ENCODE measurements around the gene MXI1. TPM values are rescaled to one million over a fixed set of nuclear protein-coding genes. Genes with fewer than 3 reads are reported as not detected.

Gene MXI1
- total RNA-seq, 1 donor from 2014 or later = 23.5 TPM

GRCh38 chr10:110172155-110172554 lies 35.2 kb upstream of the MXI1 start:
- H2AFZ ChIP-seq (replicated peaks) = no peak overlapping the region
- H3K4me1 ChIP-seq = peaks cover 39% of the 10 kb centered on the region
- H3K27ac ChIP-seq = no peak overlapping the region
- Mint-ChIP-seq H3K27ac (no peak overlapping the region), H3K36me3 (no peaks in the 10 kb centered on the region), H3K27me3 (ENCODE audit: insufficient read depth, low read depth) (peaks cover 46% of the 10 kb centered on the region), H3K4me1 (peaks cover 36% of the 10 kb centered on the region), H3K4me3 (no peak overlapping the region), H3K9me3 (no peaks in the 10 kb centered on the region)
- no peaks in the 10 kb centered on the region for H3K36me3 ChIP-seq
- DNase-seq (ENCODE audit: low spot score) = no peak
- no peaks in the 10 kb centered on the region for H3K79me2 ChIP-seq (ENCODE audit: low read depth)
- no peaks in the 10 kb centered on the region for H4K20me1 ChIP-seq (ENCODE audit: low read depth)
- no peak overlapping the region for H3K9ac ChIP-seq
- H3F3A ChIP-seq (ENCODE audit: low read depth) = peaks cover 30% of the 10 kb centered on the region
- H3K4me3 ChIP-seq = no peak overlapping the region
- H3K9me3 ChIP-seq (ENCODE audit: low read depth) = no peaks in the 10 kb centered on the region
- TF ChIP-seq EZH2 (IDR thresholded peaks at IDR 0.05) (no peak), EZH2phosphoT487 (IDR thresholded peaks at IDR 0.05) (no peak), CTCF (IDR thresholded peaks at IDR 0.05) (no peak)
- no peak overlapping the region for H3K4me2 ChIP-seq
- H3K27me3 ChIP-seq = peaks cover 95% of the 10 kb centered on the region

- Histone ChIP-seq H3K27me3 (peaks cover 75% of the 10 kb centered on the region), H3K4me2 (no peak overlapping the region)
Measured at GRCh38 chr10:110174201-110174600, 33.2 kb upstream of the MXI1 start.

GRCh38 chr10:110174816-110175215 lies 32.6 kb upstream of the MXI1 start:
- Histone ChIP-seq H3K27me3 (peaks cover 69% of the 10 kb centered on the region), H3K4me3 (no peak overlapping the region), H3K9ac (no peak overlapping the region), H3K4me1 (peaks cover 21% of the 10 kb centered on the region), H3K4me2 (no peak overlapping the region), H3K79me2 (ENCODE audit: low read depth) (no peaks in the 10 kb centered on the region), H3F3A (ENCODE audit: low read depth) (peaks cover 12% of the 10 kb centered on the region), H3K36me3 (no peaks in the 10 kb centered on the region), H2AFZ (replicated peaks) (no peak overlapping the region), H4K20me1 (ENCODE audit: low read depth) (no peaks in the 10 kb centered on the region), H3K9me3 (ENCODE audit: low read depth) (no peaks in the 10 kb centered on the region), H3K27ac (no peak overlapping the region)
- peaks cover 19% of the 10 kb centered on the region for H3K4me1 Mint-ChIP-seq
- H3K9me3 Mint-ChIP-seq = peaks cover 5% of the 10 kb centered on the region
- no peak for DNase-seq (ENCODE audit: low spot score)
- H3K4me3 Mint-ChIP-seq = no peak overlapping the region
- TF ChIP-seq CTCF (IDR thresholded peaks at IDR 0.05) (no peak), EZH2 (IDR thresholded peaks at IDR 0.05) (no peak), EZH2phosphoT487 (IDR thresholded peaks at IDR 0.05) (no peak)
- H3K27ac Mint-ChIP-seq = no peak overlapping the region
- peaks cover 29% of the 10 kb centered on the region for H3K27me3 Mint-ChIP-seq (ENCODE audit: insufficient read depth, low read depth)
- H3K36me3 Mint-ChIP-seq = no peaks in the 10 kb centered on the region

More at GRCh38 chr10:110174201-110174600, 33.2 kb upstream of the MXI1 start:
- peaks cover 5% of the 10 kb centered on the region for H3K9me3 Mint-ChIP-seq
- H3K9me3 ChIP-seq (ENCODE audit: low read depth) = no peaks in the 10 kb centered on the region
- DNase-seq (ENCODE audit: low spot score) = no peak
- peaks cover 35% of the 10 kb centered on the region for H3K27me3 Mint-ChIP-seq (ENCODE audit: insufficient read depth, low read depth)
- H3K27ac Mint-ChIP-seq = no peak overlapping the region
- H3K4me3 ChIP-seq = no peak overlapping the region
- no peaks in the 10 kb centered on the region for H3K36me3 Mint-ChIP-seq
- no peaks in the 10 kb centered on the region for H3K79me2 ChIP-seq (ENCODE audit: low read depth)
- H3K4me1 ChIP-seq = peaks cover 25% of the 10 kb centered on the region
- H3K27ac ChIP-seq = no peak overlapping the region
- H3K36me3 ChIP-seq = no peaks in the 10 kb centered on the region
- peaks cover 25% of the 10 kb centered on the region for H3K4me1 Mint-ChIP-seq
- no peak overlapping the region for H3K4me3 Mint-ChIP-seq
- no peaks in the 10 kb centered on the region for H4K20me1 ChIP-seq (ENCODE audit: low read depth)
- H2AFZ ChIP-seq (replicated peaks) = no peak overlapping the region
- H3F3A ChIP-seq (ENCODE audit: low read depth) = peaks cover 19% of the 10 kb centered on the region
- no peak overlapping the region for H3K9ac ChIP-seq
- TF ChIP-seq EZH2 (IDR thresholded peaks at IDR 0.05) (no peak), EZH2phosphoT487 (IDR thresholded peaks at IDR 0.05) (no peak), CTCF (IDR thresholded peaks at IDR 0.05) (no peak)
